Muscle of back (tissue), 11 donors: ENCODE data around the gene CALCR. TPM values are rescaled to one million over a fixed set of nuclear protein-coding genes. Genes with fewer than 3 reads are reported as not detected.
A peak's percentile ranks its signal among the peaks of the same experiment; 100 is the strongest.
"Not testable (repeated sequence)": the region's sequence is repeated elsewhere in the genome, so short reads cannot be mapped to it uniquely, and the experiment has no call there.

Experiments
- DNase-seq, 3 donors: peaks; one replicate each; pipeline versions ENCODE4 v3.0.0 to v3.0.0-alpha.2; 2013
- polyA plus RNA-seq, 10 donors: library from polyadenylated mRNA; unstranded; fragments of 120-200 nt; gene quantifications; one replicate each; pipeline ENCODE4 v1.2.1, GENCODE V29; 2013; ENCODE audit not compliant: insufficient read length in 10 of 10

The CALCR gene
- polyA plus RNA-seq, 10 donors, result 6.7 to 17.4 (median 10.5) TPM

DNA sequence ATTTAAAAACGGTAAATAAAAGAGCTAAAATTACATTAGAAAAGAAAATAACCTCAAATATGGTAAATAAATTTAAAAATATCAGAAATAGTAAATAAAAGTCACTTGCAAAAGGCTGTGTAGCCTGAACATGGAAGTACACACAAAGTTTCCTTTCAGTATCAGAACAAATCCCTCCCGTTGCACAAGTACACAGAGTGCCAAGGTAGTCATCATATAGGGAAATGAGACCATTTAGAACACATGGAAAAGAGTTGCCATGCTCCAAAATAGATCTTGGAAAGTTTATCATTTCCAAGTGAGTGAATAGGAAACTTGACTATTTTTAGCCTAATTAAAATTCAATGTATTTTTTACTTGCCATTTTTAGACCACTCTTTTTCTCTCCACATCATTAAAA lies 11.6 kb downstream of the CALCR start:
- no peak for DNase-seq

DNA sequence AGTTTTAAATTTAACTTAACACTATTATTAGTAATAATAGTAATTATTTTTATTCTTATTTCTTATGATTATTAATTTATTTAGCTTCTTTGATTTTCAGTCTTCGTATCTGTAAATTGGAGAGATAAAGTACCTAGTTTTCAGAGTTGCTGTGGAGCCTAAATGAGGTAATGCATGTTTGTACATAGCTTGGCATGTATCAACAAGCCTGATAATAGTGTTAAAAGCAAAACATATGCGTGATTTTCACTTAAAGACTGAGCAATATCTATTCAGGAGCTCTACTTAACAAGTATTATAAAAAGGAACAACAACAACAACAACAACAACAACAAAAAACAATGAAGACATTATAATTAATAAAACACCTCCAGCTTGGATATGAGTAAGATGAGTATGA lies 12.4 kb downstream of the CALCR start:
- DNase-seq, result no peak

DNA sequence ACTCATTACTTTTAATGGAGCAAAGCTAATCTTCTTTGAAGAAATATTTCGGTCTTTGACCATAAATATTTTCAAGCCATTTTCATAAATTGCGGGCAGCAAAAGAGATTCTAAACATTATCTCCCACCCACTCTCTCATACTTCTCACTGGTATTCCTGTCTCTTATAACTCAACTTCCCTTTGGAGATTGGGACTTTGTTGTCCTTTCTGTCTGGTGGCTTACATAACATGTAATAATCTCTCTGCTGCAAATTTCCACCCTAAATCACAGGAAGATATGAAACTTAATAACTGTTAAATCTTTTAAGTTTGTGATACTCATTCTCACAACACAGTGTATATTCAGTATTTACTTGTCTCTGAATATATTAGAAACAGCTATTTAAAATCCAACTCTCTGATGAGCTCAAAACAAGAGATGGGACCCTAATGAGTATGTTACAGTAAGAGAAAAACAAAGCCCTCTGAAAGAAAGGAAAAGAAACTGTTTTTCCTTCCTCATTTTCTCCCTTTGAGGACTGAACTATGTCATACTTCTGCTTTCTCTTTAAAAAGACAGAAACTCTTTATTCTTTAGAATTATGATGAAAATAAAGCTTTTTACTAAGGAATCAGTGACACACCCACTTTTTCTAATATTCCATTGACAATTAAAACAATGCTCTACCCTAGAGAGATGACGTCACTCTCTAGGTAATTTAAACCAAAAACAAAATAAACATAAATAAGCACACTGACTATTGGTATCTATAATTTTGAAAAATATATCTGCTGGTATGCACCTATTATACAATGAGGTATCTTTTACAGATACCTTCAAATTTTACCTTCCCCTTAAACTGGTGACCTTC lies 14.7 kb downstream of the CALCR start:
- peak in 1 of 3 donors; percentile 6 for DNase-seq

DNA sequence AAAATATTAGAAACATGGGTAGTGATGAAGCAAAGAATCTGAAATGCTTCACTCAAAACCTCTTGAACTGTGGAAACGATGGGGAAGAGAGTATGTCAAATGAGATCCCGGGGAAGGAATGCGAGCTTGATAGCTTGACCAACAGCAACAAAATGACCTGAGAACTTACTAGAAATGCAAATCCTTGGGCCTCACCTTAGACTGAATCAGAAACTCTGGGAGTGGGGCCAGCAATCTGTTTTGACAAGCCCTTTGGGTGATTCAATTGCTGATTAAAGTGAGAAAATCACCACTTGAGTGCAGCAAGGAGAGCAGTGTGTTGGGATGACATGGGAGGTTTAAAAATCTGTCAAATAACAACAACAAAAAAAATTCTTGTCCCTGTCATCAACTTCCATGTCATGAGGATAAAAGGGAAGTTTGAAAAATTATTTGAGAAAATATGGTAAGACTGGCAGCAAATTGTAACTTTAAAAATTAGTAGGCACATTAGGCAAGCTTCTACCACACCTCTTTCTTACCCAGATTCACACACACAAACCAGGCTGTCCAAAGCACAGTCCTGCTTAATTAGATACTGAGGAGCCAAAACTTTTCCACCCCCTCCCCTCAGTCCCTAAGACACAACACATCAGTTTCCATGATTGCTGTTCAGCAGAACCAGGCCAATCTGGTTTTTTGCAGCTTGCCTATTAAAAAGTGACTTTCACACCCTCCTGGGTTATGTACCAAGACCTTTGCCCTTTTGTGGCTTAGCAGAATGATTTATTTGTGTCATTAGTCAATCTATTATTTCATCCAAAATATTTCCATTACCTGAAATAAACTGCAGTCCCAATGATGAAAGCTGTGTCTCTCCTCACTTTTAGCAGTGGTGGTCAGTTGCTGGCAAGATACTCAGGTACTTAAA lies 15.6 kb downstream of the CALCR start:
- no peak for DNase-seq

DNA sequence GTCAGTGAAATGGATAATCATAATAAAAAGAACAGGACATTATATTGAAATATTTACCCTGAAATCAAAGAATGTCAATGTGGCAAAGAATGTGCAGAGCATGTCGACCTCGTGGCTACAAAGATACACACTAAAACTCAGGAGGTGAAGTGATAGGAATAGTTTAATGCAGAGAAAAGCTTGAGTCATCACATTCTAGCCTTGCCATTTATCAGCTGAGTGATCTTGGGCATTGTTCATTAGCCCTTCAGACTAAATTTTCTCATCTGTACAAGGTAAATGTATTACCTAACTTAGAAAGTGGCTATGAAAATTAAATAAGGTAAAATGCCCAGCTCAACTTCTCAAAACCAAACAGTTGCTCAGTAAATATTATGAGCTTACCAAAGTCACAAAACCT lies 22.6 kb downstream of the CALCR start:
- no peak for DNase-seq

DNA sequence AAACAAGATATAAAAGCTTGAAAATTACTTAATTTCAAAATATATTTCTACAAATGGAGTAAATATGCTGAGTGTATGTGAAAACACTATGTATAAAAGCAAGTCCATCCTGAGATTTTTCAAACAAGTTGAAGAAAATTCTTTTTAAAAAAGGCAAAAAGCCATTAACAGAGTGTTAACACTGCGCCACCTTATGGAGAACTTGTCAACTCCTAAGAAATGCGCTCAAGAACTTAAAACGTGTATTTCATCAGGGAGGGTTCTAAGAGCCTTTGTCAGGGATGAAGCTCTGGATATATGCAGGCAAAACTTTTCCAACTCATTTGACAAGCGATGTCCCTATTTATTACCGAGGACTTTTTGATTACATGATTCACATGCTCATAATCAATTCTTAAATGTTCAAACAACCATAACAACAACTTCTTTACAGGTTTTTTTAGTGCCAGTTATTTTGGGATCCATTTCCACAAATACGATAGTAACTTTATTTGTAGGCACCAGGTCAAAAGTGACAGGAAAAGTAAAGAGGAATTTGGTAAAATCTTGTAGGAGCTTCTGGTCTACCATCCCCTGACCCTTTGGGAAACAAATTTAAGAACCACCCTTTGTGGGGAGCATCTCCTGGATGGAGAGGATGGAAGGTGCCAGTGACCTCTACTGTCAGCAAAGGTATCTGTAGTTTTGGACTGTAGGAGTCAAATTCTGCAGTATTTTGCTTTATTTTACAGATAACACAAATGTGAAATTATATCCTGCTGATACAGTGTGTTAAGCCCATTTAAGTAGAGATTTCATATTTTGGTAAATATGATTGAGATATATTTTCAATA lies 23.2 kb downstream of the CALCR start:
- peak; percentile 15 to 54 (median 22) for DNase-seq

DNA sequence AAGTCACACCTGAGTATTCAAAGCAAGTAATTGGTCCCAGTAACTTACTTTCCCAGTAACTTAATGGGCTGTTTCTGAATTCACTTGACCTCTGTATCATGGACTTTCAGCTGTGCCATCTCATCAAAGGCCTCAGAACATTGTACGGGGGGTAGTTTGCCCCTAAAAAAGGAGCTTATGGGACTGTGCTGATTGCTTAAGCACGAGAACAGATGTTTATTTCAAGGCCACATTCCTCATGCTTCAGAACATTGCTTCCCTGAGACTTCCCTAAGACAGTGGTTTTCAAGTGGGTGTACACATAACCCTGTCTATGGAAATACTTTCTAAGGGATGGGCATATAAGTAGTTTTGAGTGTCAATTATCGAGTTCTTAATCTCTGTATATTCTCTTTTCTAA lies 26.8 kb downstream of the CALCR start:
- no peak for DNase-seq

DNA sequence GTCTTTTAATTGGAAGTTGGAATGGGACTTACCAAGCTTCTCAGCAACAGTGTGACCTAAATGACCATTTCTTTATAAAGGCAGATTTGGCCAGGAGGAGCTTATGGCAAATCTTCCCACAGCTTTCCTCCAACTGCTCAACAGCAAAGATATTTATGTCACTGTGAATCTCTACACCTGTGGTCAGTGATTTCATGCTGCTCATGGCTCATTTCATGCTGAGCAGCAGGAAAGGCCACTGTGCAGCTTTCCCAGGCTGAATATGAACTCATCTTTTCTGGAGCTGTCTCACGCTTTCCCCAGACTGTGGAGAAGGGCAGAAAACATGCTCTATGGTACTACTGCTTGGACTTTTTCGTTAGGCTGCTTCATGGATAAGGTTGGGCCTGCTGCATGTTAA lies 29.8 kb downstream of the CALCR start:
- DNase-seq, result peak; percentile 18 to 62 (median 26)

DNA sequence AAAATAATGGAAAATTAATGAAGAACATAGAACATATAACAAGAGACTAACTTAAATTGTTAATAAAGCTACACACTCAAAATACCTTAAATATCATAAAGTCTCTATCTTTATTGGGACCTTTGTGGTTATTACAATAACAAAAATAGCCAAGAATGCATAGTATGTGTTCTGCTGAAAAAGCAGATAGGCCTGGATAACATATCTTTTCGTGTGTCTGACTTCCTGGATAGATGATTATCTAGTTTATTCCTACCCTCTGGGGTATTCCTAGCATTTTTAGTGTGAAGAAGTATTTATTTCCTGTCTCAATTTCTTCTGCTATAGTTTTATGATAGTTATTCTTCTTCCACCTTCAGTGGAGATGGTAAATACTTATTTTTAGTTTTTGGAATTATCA lies 36.5 kb downstream of the CALCR start:
- no peak for DNase-seq

DNA sequence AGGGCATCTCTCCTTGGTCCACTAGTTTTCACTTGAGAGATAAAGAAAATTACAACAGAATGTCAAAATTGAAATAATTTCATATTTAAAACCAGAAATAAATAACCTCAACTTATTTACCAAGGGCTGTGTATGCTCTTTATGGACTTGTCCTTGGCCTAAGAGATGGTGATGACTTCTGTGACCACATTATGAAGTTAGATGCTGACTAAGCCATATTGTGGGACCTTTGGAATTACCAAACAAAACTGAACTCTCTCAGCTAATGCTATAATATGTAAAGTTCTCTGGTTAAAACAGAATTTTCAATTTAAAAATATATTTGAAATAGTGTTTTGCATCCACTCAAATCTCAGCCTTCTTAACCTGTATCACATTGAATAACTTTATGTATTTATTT lies 38.9 kb downstream of the CALCR start:
- DNase-seq, result no peak

DNA sequence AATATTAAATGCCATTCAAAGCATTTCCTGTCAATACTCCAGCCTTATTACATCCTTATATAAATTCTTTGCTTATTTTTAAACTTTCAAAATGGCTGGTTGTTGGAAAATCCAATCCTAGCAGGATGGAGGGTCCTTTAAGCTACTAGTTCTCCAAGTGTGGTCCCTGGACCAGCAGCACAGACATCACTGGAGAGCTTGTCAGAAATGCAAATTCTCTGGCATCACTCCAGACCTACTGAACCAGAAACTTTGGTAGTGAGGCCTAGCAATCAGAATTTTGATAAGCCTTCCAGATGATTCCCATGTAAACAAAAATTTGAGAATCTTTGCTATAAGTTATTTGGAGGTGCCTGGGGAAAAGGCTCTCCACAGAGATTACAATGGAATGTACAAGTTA lies 43.8 kb downstream of the CALCR start:
- DNase-seq, result peak in 1 of 3 donors; percentile 8

DNA sequence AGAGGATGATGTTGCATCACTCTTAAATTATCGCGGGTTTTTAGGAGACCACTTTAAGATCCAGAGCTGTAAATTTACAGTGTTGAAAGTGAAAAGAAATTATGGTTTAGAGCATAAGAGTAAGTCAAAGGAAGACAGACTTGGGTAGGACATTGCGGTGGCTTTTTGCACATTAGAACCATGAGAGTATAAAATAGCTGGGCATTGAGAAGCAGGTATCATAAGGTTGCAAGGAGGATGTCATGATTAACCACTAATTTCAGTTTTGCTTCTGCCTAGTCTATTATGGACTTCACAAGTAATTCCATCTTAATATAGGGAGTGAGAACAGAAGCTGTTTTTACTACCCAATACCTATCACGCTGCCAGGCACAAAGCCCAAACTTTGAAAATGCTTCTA lies 57.7 kb downstream of the CALCR start:
- no peak for DNase-seq

DNA sequence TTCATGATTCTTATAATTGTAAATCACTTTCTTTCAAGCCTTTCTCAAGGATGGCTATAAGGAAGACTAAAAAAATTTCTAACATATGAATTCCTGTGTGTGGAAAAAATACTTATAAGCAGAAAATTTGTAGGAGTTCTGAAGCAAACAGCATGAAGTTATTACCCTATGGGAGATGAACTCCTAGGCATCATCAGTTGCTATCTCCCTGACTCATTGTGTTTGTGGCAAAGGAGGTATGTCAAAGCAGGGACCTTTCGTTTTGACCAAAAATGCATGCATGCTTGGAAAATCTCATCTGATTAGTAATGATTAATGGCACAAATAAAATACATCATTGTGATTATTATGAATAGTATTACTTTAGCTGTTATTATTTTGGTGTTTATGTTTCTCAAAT lies 59.4 kb downstream of the CALCR start:
- DNase-seq, result no peak

DNA sequence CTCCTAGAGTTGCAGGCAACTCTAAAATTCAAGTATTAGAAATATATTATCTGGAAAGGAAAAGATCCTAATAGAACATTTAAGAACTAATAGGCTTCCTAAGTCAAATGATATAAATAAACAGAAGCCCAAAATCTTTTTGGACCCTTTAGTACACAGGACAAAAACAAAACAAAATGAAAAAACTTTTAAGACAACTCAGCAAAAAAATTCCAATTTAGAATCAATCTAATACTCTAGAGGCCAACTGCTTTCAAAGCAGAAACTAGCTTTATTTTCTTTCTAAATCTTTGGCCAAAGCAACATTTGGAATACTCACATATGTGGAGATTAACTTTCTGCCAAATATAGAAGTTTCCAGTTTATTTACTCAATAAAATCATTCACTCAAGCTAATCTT lies 65.2 kb downstream of the CALCR start:
- DNase-seq, result peak in 1 of 3 donors; percentile 20

DNA sequence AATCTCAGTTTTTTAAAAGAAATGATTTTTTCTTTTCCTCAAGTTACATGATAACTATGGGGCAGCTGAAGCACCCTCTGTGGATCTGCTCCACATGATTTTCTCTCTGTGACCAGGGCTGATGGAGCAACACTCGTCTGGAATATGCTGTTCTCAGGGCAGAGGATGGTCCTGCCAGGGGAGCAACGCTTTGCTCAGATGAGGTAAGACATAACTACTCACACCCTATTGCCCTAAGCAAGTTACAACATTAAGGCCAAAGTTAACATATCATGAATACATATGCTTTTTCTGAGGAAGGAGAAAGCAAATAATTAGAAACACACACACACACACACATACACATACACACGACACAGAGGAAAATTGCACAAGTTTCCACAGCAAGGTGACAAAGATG lies 71.4 kb downstream of the CALCR start:
- DNase-seq, result no peak

DNA sequence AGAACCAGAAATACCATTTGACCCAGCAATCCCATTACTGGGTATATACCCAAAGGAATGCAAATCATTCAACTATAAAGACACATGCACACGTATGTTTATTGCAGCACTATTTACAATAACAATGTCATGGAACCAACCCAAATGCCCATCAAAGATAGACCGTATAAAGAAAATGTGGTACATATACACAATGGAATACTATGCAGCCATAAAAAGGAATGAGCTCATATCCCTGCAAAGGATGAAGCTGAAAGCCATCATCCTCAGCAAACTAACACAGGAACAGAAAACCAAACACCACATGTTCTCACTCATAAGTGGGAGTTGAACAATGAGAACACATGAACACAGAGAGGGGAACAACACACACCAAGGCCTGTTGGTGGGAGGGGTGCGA lies 82.7 kb downstream of the CALCR start:
- DNase-seq, result not testable (repeated sequence)

DNA sequence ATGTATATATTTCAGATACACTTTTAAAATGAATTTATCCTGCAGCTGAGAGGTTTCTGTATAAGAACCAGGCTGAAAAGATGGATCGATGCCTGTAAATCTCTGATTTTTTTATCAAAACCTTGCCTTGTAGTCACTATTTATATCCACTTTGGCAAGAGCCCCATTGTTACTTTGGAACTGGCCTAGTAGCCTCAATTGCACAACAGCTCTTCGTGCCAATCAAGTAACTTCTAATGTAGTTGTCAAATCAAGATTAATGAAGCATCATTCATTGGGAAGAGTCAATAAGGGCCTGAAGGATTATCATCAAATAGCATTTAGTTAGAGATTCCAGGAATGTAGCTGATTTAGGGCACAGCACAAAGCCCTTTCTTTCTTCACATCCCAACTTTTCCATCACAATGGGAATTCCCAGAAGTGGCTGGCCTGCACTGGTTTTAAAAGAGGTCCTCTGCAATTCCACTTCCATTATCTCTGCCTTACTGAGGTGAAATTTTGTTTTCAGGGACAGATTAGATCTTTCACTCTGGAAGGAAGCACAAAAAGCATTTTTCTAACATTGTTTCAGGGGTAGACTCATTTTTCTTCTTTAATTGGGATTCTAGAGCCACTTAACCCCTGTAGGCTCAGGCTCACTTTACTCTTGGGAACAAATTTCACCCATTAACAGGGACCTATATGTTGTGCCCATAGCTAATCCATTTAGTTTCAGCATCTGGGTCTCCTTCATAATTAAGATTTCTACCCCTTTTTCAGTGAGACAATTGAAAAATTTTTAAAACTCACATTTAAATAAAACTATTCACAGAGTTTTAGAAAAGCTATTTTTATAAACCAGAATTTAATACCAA lies 97.8 kb downstream of the CALCR start:
- no peak for DNase-seq

DNA sequence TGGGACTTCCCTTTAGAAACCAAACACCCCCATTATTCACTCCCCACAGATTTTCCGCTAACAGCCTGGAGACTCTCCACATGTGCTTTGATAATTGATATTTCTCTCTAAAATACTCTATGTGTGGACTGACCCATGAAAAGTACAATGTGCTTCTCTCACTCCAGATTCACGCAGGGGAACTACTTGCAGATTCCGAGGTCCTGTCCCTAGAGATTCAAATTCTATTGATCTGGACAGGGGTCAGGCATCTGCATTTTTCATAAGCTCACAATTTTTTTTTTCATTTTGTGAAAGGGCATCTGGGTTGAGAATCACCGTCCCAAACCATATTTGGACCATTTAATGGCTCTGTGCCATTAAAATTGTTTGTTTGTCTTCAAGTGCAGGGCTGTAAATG lies 98.7 kb downstream of the CALCR start:
- no peak for DNase-seq

DNA sequence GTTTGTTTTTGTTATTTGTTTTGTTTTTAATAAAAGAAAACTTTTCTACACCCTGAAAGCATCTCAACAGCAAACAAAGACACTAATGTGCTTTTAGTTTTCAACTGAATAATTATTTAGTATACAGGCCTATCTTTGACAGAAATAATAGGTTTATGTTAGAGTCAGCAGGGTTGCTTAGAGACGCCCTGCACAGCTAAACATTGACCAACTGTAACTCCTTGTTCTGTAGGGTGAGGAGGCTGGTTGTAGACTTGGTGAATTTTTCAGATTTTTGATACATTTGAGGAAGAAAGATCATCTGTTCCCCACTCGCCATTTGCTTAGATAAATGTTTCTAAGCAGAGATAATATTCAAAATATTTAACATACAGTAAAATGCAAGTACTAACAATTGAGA lies 103.1 kb downstream of the CALCR start:
- no peak for DNase-seq

DNA sequence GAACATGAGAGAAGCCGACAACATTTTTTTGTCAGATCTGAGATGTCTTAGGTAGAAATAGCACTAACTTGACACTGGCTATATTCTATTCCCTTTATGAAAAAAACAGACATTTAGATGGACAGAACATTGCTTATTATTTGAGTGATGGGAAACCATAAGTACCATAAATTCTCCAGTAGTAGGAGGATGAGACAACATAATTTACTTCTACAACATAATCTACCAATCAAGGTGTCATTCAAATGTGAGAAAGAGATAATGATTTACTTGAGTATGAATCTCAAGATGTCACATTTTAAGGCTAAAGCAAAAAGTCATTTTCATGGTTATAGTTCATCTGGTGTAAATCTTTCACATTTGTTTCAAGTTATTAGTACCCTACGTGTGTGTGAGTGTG lies 110.8 kb downstream of the CALCR start:
- no peak for DNase-seq

DNA sequence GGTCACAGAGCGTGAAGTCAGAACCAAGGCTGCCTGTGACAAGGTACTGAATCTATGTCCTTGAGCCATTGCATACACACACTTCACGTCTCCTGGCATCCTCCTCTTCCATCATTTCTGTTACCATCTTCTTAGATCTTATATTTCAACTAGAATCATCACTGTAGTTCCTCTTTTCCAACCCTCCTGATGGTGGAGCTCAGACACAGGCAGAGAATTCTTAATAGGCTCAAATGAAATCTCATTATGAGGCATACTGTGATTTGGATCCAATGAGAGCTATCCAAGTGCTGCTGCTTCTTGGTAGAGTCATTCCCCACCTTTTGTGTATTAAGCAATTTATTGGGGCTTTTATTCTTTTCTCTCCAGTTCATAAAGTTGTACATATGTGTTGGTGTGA lies 113.2 kb downstream of the CALCR start:
- peak in 2 of 3 donors; percentile 3 to 25 for DNase-seq
